ENCODE results near the gene RASGEF1B. TPM values are rescaled to one million over a fixed set of nuclear protein-coding genes. Genes with fewer than 3 reads are reported as not detected.
"Not testable (repeated sequence)": the region's sequence is repeated elsewhere in the genome, so short reads cannot be mapped to it uniquely, and the experiment has no call there.

The RASGEF1B gene
- total and polyA plus RNA-seq, 2 donors (not counting 3 experiments of a cell fraction or from before 2014, with no cell fraction given), result not detected

DNA sequence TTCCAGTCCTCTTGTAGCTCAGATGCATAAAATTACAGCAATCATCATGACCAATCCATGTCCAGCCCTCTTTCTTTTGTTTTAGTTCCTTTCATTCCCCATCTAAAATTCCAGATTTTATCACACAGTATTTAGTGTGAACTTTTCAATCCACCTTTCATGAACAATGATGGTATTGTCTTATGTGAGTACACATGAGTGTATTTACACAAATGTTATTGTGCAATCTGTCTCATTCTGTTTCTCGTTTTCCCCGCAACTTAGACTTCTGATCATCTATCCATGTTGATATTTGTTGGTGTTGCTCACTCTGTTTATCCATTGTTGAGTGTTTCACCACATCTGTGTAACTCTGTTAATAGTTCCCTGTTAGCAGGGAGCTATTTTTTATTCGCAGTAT is 9.4 kb upstream of the RASGEF1B start:
- intact Hi-C loops (cut with micrococcal nuclease) (no loop called here), dilution Hi-C loops (cut with MboI; ENCODE audit: extremely low pct_ligation_motif_present, low sequenced_read_pairs) (no loop called here)
- FAIRE-seq, result no peak
- Histone ChIP-seq H3K27me3 (ENCODE audit: control insufficient read depth in 2 of 2, insufficient read depth in 2 of 2, low read length in 2 of 2) (no peaks in the 10 kb centered on the region), H3K4me3 (replicated peaks in 1 of 3; ENCODE audit: insufficient read depth in 1 of 3, low read depth in 1 of 3, low read length in 3 of 3) (no peak overlapping the region), H4K20me1 (replicated peaks; ENCODE audit: control insufficient read depth, extremely low read depth, insufficient read depth, low read length) (no peaks in the 10 kb centered on the region), H3K4me1 (ENCODE audit: control insufficient read depth, extremely low read depth, insufficient read depth, low read length) (no peaks in the 10 kb centered on the region), H3K9me3 (replicated peaks; ENCODE audit: control insufficient read depth, insufficient read depth, low read length) (no peaks in the 10 kb centered on the region), H2AFZ (ENCODE audit: low read depth, low read length) (no peak overlapping the region), H3K27ac (ENCODE audit: insufficient read depth, low read depth, low read length) (no peak overlapping the region), H3K4me2 (ENCODE audit: insufficient read depth, low read length) (no peak overlapping the region), H3K36me3 (ENCODE audit: control insufficient read depth in 2 of 2, extremely low read depth in 1 of 2, insufficient read depth in 2 of 2, low read length in 2 of 2) (no peaks in the 10 kb centered on the region), H3K9me1 (replicated peaks; ENCODE audit: control insufficient read depth, extremely low read depth, insufficient read depth, low read length) (no peaks in the 10 kb centered on the region), H3K79me2 (ENCODE audit: control insufficient read depth, insufficient read depth, low read length) (no peaks in the 10 kb centered on the region), H3K9ac (replicated peaks; ENCODE audit: extremely low read depth, insufficient read depth, low read length) (no peak overlapping the region)
- CTCF ChIA-PET, result interaction anchor here (1.4 kb wide), 1 partner anchor 14 kb away, joined by 4 read pairs; no protein-coding TSS in a partner anchor
- DNase-seq (ENCODE audit: low read depth, low spot score), result no peak
- no TSS peak for BruUV-seq (replicated peaks)
- POLR2A ChIA-PET, result no interaction called here
- no peak for TF ChIP-seq JUN (IDR thresholded peaks at IDR 0.05; ENCODE audit: borderline replicate concordance, insufficient read depth, insufficient read length, low read depth)
- TF ChIP-seq, protein P1, sequence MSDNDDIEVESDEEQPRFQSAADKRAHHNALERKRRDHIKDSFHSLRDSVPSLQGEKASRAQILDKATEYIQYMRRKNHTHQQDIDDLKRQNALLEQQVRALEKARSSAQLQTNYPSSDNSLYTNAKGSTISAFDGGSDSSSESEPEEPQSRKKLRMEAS (IDR thresholded peaks at IDR 0.05; ENCODE audit: insufficient read depth, insufficient read length), result no peak
- TF ChIP-seq GATA2 (IDR thresholded peaks at IDR 0.05; ENCODE audit: insufficient read depth, insufficient read length, low read depth, low read length), result no peak
- TF ChIP-seq POLR2A (IDR thresholded peaks at IDR 0.05; ENCODE audit: low read depth, low read length), result no peak
- TF ChIP-seq FOS (IDR thresholded peaks at IDR 0.05; ENCODE audit: borderline replicate concordance, insufficient read depth, low read length), result no peak
- TF ChIP-seq MYC (IDR thresholded peaks at IDR 0.05; ENCODE audit: low read depth, low read length), result no peak

DNA sequence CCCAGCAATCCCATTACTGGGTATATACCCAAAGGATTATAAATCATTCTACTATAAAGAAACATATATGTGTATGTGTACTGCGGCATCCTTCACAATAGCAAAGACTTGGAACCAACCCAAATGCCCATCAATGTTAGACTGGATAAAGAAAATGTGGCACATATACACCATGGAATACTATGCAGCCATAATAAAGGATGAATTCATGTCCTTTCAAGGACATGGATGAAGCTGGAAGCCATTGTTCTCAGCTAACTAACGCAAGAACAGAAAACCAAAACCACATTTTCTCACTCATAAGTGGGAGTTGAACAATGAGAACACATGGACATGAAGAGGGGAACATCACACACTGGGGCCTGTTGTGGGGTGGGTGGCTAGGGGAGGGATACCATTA is 7.9 kb upstream of the RASGEF1B start:
- H3K4me3 ChIP-seq (replicated peaks in 1 of 3; ENCODE audit: insufficient read depth in 1 of 3, low read depth in 1 of 3, low read length in 3 of 3); H3K4me2 ChIP-seq (ENCODE audit: insufficient read depth, low read length); POLR2A ChIA-PET; H3K27ac ChIP-seq (ENCODE audit: insufficient read depth, low read depth, low read length); H3K9me3 ChIP-seq (replicated peaks; ENCODE audit: control insufficient read depth, insufficient read depth, low read length); BruUV-seq (replicated peaks); FAIRE-seq; H3K4me1 ChIP-seq (ENCODE audit: control insufficient read depth, extremely low read depth, insufficient read depth, low read length); dilution Hi-C loops (cut with MboI; ENCODE audit: extremely low pct_ligation_motif_present, low sequenced_read_pairs); H3K9me1 ChIP-seq (replicated peaks; ENCODE audit: control insufficient read depth, extremely low read depth, insufficient read depth, low read length); DNase-seq (ENCODE audit: low read depth, low spot score); H2AFZ ChIP-seq (ENCODE audit: low read depth, low read length); H3K36me3 ChIP-seq (ENCODE audit: control insufficient read depth in 2 of 2, extremely low read depth in 1 of 2, insufficient read depth in 2 of 2, low read length in 2 of 2); H4K20me1 ChIP-seq (replicated peaks; ENCODE audit: control insufficient read depth, extremely low read depth, insufficient read depth, low read length); CTCF ChIA-PET; H3K27me3 ChIP-seq (ENCODE audit: control insufficient read depth in 2 of 2, insufficient read depth in 2 of 2, low read length in 2 of 2); H3K79me2 ChIP-seq (ENCODE audit: control insufficient read depth, insufficient read depth, low read length); H3K9ac ChIP-seq (replicated peaks; ENCODE audit: extremely low read depth, insufficient read depth, low read length): not testable (repeated sequence)
- intact Hi-C loops (cut with micrococcal nuclease), result loop anchor here (10.0 kb wide), 1 partner anchor 265 kb away; no protein-coding TSS in a partner anchor

DNA sequence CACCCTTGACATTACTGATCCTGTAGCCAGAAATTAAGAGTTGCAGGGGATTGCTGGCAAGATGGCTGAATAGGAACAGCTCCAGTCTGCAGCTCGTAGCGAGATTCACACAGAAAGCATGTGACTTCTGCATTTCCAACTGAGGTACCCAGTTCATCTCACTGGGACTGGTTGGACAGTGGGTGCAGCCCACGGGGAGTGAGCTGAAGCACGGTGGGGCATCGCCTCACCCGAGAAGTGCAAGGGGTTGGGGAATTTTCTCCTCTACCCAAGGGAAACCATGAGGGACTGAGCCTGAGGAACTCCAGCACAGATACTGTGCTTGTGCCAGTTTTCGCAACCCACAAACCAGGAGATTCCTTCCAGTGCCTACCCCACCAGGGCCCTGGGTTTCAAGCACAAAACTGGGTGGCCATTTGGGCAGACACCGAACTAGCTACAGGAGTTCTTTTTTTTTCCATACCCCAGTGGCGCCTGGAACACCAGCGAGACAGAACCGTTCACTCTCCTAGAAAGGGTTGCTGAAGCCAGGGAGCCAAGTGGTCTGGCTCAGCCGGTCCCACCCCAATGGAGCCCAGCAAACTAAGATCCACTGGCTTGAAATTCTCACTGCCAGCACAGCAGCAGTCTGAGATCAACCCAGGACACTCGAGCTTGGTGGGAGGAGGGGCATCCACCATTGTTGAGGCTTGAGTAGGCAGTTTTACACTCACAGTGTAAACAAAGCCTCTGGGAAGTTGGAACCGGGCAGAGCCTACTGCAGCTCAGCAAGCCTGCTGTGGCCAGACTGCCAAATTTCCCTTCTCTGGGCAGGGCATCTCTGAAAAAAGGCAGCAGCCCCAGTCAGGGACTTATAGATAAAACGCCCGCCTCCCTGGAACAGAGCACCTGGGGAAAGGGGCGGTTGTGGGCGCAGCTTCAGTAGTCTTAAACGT is 1.9 kb upstream of the RASGEF1B start:
- H3K4me2 ChIP-seq (ENCODE audit: insufficient read depth, low read length); H3K9me1 ChIP-seq (replicated peaks; ENCODE audit: control insufficient read depth, extremely low read depth, insufficient read depth, low read length); DNase-seq (ENCODE audit: low read depth, low spot score); H3K36me3 ChIP-seq (ENCODE audit: control insufficient read depth in 2 of 2, extremely low read depth in 1 of 2, insufficient read depth in 2 of 2, low read length in 2 of 2); H3K9ac ChIP-seq (replicated peaks; ENCODE audit: extremely low read depth, insufficient read depth, low read length); dilution Hi-C loops (cut with MboI; ENCODE audit: extremely low pct_ligation_motif_present, low sequenced_read_pairs); BruUV-seq (replicated peaks); H3K79me2 ChIP-seq (ENCODE audit: control insufficient read depth, insufficient read depth, low read length); H4K20me1 ChIP-seq (replicated peaks; ENCODE audit: control insufficient read depth, extremely low read depth, insufficient read depth, low read length); H3K4me3 ChIP-seq (replicated peaks in 1 of 3; ENCODE audit: insufficient read depth in 1 of 3, low read depth in 1 of 3, low read length in 3 of 3); H3K9me3 ChIP-seq (replicated peaks; ENCODE audit: control insufficient read depth, insufficient read depth, low read length); POLR2A ChIA-PET; H3K27ac ChIP-seq (ENCODE audit: insufficient read depth, low read depth, low read length); FAIRE-seq; H3K4me1 ChIP-seq (ENCODE audit: control insufficient read depth, extremely low read depth, insufficient read depth, low read length); H2AFZ ChIP-seq (ENCODE audit: low read depth, low read length): not testable (repeated sequence)
- H3K27me3 ChIP-seq (ENCODE audit: control insufficient read depth in 2 of 2, insufficient read depth in 2 of 2, low read length in 2 of 2), result peaks cover 22 to 26% of the 10 kb centered on the region in 2 experiments
- CTCF ChIA-PET, result interaction anchor here (2.1 kb wide), 1 partner anchor 371 kb away, joined by 12 read pairs; no protein-coding TSS in a partner anchor
- intact Hi-C loops (cut with micrococcal nuclease), result loop anchor here (10.0 kb wide), 1 partner anchor 271 kb away; no protein-coding TSS in a partner anchor

All from endothelial cell of umbilical vein (primary cell).